ENCODE measurements around the gene LCN1.

DNA sequence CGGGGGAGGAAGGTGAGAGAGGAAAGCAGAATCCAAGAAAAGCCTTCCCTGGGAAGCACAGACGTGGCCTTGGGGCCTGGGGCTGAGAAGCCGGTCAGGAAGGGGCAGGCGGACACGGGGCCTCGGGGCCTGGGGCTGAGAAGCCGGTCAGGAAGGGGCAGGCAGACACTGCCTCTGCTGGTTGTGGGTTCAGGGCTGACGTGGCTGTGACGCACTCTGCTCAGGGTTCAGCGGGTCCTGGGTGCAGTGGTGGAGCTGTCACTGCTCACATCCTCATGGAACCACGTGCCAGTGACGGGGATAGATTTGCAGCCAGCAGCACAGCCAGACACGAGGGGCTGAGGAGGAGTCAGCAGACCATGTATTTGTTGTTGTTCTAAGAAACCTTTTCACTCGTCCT is 53.1 kb downstream of the LCN1 start:
- TF ChIP-seq, protein P1, sequence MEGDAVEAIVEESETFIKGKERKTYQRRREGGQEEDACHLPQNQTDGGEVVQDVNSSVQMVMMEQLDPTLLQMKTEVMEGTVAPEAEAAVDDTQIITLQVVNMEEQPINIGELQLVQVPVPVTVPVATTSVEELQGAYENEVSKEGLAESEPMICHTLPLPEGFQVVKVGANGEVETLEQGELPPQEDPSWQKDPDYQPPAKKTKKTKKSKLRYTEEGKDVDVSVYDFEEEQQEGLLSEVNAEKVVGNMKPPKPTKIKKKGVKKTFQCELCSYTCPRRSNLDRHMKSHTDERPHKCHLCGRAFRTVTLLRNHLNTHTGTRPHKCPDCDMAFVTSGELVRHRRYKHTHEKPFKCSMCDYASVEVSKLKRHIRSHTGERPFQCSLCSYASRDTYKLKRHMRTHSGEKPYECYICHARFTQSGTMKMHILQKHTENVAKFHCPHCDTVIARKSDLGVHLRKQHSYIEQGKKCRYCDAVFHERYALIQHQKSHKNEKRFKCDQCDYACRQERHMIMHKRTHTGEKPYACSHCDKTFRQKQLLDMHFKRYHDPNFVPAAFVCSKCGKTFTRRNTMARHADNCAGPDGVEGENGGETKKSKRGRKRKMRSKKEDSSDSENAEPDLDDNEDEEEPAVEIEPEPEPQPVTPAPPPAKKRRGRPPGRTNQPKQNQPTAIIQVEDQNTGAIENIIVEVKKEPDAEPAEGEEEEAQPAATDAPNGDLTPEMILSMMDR (IDR thresholded peaks at IDR 0.05; ENCODE audit: low read depth, low read length, missing input control): no peak
- TF ChIP-seq EGR1 (IDR thresholded peaks at IDR 0.05; ENCODE audit: low read depth in 2 of 2): no peak
- TF ChIP-seq FOXA1 (IDR thresholded peaks at IDR 0.05): no peak
- no peak for TF ChIP-seq HNF4A (conservative IDR thresholded peaks at IDR 0.05)
- TF ChIP-seq, protein P2, sequence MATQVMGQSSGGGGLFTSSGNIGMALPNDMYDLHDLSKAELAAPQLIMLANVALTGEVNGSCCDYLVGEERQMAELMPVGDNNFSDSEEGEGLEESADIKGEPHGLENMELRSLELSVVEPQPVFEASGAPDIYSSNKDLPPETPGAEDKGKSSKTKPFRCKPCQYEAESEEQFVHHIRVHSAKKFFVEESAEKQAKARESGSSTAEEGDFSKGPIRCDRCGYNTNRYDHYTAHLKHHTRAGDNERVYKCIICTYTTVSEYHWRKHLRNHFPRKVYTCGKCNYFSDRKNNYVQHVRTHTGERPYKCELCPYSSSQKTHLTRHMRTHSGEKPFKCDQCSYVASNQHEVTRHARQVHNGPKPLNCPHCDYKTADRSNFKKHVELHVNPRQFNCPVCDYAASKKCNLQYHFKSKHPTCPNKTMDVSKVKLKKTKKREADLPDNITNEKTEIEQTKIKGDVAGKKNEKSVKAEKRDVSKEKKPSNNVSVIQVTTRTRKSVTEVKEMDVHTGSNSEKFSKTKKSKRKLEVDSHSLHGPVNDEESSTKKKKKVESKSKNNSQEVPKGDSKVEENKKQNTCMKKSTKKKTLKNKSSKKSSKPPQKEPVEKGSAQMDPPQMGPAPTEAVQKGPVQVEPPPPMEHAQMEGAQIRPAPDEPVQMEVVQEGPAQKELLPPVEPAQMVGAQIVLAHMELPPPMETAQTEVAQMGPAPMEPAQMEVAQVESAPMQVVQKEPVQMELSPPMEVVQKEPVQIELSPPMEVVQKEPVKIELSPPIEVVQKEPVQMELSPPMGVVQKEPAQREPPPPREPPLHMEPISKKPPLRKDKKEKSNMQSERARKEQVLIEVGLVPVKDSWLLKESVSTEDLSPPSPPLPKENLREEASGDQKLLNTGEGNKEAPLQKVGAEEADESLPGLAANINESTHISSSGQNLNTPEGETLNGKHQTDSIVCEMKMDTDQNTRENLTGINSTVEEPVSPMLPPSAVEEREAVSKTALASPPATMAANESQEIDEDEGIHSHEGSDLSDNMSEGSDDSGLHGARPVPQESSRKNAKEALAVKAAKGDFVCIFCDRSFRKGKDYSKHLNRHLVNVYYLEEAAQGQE (IDR thresholded peaks at IDR 0.05): no peak
- no peak for TF ChIP-seq JUND (IDR thresholded peaks at IDR 0.05)
- no peak for TF ChIP-seq HNF4G (IDR thresholded peaks at IDR 0.05)
